PC-9 (cell line): ENCODE data around the gene COPZ2. TPM values are rescaled to one million over a fixed set of nuclear protein-coding genes. Genes with fewer than 3 reads are reported as not detected.

Experiments used
- BruUV-seq: library from RNA; stranded (reverse); fragments of 400-500 nt; replicated peaks from 2 replicates; lab custom pipeline; 2021; lab: Mats Ljungman, UMichigan
- CTCF ChIA-PET: fragments of 300-600 bp; sonication (Branson Sonifier 250); formaldehyde crosslinking; loops from one replicate; lab custom pipeline; 2022; ENCODE audit warnings: antibody characterized with exemption; lab: Charles Lee
- POLR2A ChIA-PET: fragments of 300-600 bp; sonication (Branson Sonifier 250); formaldehyde crosslinking; loops from one replicate; lab custom pipeline; 2022; ENCODE audit warnings: antibody characterized with exemption; ENCODE audit not compliant: unreplicated experiment; lab: Charles Lee
- DNase-seq, 2 experiments: peaks; one replicate each; pipeline versions ENCODE4 v3.0.0 to v3.0.0-alpha.2; 2015 to 2022; ENCODE audit warnings: mixed read lengths in 1 of 2
- H2AFZ ChIP-seq: fragments of 200-600 bp; sonication (generic); 2 replicates; pipeline ENCODE4 v1.8.1; 2017; ENCODE audit warnings: antibody characterized with exemption
- H3F3A ChIP-seq: fragments of 200-600 bp; sonication (generic); 2 replicates; pipeline ENCODE4 v1.8.1; 2017; ENCODE audit warnings: antibody characterized with exemption, mild to moderate bottlenecking, low read depth; ENCODE audit not compliant: insufficient read depth
- H3K27ac ChIP-seq: fragments of 200-600 bp; sonication (generic); 2 replicates; pipeline ENCODE4 v1.6.1; 2016; ENCODE audit warnings: mixed run types
- H3K27me3 ChIP-seq: fragments of 200-600 bp; sonication (generic); 2 replicates; pipeline ENCODE4 v1.6.1; 2016; ENCODE audit warnings: low read depth, mixed run types; ENCODE audit not compliant: insufficient read depth
- H3K36me3 ChIP-seq: fragments of 200-600 bp; sonication (generic); 2 replicates; pipeline ENCODE4 v1.6.1; 2016; ENCODE audit warnings: low read depth, mixed run types
- H3K4me1 ChIP-seq: fragments of 200-600 bp; sonication (generic); replicated peaks from 2 replicates; pipeline ENCODE4 v1.6.1; 2016; ENCODE audit warnings: mixed run types; ENCODE audit not compliant: insufficient read depth
- H3K4me2 ChIP-seq: fragments of 200-600 bp; sonication (generic); 2 replicates; pipeline ENCODE4 v1.6.1; 2017; ENCODE audit warnings: mixed run types
- H3K4me3 ChIP-seq: fragments of 200-600 bp; sonication (generic); 2 replicates; pipeline ENCODE4 v1.6.1; 2016; ENCODE audit warnings: mixed run types
- H3K79me2 ChIP-seq: fragments of 200-600 bp; sonication (generic); 2 replicates; pipeline ENCODE4 v1.6.1; 2017; ENCODE audit warnings: low read depth, mixed run types
- H3K9me2 ChIP-seq: fragments of 200-600 bp; sonication (generic); 2 replicates; pipeline ENCODE4 v1.8.1; 2017; ENCODE audit warnings: mild to moderate bottlenecking; ENCODE audit not compliant: insufficient read depth
- H3K9me3 ChIP-seq: fragments of 200-600 bp; sonication (generic); 2 replicates; pipeline ENCODE4 v1.8.1; 2016; ENCODE audit warnings: low read depth; ENCODE audit not compliant: insufficient read depth
- H4K20me1 ChIP-seq: fragments of 200-600 bp; sonication (generic); 2 replicates; pipeline ENCODE4 v1.8.1; 2017; ENCODE audit not compliant: insufficient read depth
- EZH2 ChIP-seq: fragments of 200-600 bp; sonication (generic); IDR thresholded peaks from 2 replicates; pipeline ENCODE4 v1.8.0; 2017; ENCODE audit warnings: antibody characterized with exemption, low read depth
- intact Hi-C: fragments of 100-400 bp; cut with micrococcal nuclease; formaldehyde crosslinking; loops from one replicate; pipeline ENCODE4 v1.10.0; 2022; ENCODE audit not compliant: unreplicated experiment
- total RNA-seq: library from RNA; stranded (reverse); gene quantifications from 2 replicates; pipeline ENCODE4 v1.2.3, GENCODE V29; 2021
- TF ChIP-seq, protein P1 (sequence below): fragments of 200-600 bp; sonication (generic); conservative IDR thresholded peaks from 2 replicates; pipeline ENCODE4 v1.6.1; 2017; ENCODE audit warnings: mixed run types, antibody characterized with exemption, mild to moderate bottlenecking, moderate library complexity

Gene COPZ2
- total RNA-seq, 1 experiment from 2014 or later = 2.6 TPM

DNA sequence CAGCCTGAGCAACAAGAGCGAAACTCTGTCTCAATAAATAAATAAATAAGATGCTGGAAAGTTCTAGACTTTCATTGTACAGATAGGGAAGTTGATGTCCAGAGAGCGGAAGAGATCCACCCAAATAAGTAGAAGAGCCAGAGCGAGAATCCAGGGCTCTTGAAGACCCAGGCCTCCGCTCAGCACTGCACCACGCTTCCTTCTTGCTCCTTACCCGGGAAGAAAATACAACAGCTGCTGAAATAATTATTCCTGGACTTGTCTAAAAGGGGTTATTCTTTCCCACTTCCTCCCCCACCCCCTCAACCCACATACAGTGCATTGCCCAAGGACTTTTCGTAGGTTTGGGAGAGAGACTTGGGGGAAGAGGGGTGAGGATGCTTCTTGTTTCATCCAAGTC is 40.0 kb downstream of the COPZ2 start:
- Histone ChIP-seq H3K9me2 (no peaks in the 10 kb centered on the region), H3F3A (peaks cover 10% of the 10 kb centered on the region; the same call in 1 of the 2 replicates), H3K27me3 (no peaks in the 10 kb centered on the region), H3K79me2 (no peaks in the 10 kb centered on the region), H3K27ac (no peak overlapping the region), H4K20me1 (no peaks in the 10 kb centered on the region), H3K4me1 (peaks cover 14% of the 10 kb centered on the region), H3K9me3 (no peaks in the 10 kb centered on the region), H3K36me3 (no peaks in the 10 kb centered on the region), H2AFZ (no peak overlapping the region), H3K4me3 (no peak overlapping the region), H3K4me2 (no peak overlapping the region)
- no TSS peak for BruUV-seq
- TF ChIP-seq, protein P1, sequence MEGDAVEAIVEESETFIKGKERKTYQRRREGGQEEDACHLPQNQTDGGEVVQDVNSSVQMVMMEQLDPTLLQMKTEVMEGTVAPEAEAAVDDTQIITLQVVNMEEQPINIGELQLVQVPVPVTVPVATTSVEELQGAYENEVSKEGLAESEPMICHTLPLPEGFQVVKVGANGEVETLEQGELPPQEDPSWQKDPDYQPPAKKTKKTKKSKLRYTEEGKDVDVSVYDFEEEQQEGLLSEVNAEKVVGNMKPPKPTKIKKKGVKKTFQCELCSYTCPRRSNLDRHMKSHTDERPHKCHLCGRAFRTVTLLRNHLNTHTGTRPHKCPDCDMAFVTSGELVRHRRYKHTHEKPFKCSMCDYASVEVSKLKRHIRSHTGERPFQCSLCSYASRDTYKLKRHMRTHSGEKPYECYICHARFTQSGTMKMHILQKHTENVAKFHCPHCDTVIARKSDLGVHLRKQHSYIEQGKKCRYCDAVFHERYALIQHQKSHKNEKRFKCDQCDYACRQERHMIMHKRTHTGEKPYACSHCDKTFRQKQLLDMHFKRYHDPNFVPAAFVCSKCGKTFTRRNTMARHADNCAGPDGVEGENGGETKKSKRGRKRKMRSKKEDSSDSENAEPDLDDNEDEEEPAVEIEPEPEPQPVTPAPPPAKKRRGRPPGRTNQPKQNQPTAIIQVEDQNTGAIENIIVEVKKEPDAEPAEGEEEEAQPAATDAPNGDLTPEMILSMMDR = no peak
- no peak for TF ChIP-seq EZH2
- POLR2A ChIA-PET = no interaction called here
- DNase-seq = no peak
- intact Hi-C loops = no loop called here
- CTCF ChIA-PET = no interaction called here

DNA sequence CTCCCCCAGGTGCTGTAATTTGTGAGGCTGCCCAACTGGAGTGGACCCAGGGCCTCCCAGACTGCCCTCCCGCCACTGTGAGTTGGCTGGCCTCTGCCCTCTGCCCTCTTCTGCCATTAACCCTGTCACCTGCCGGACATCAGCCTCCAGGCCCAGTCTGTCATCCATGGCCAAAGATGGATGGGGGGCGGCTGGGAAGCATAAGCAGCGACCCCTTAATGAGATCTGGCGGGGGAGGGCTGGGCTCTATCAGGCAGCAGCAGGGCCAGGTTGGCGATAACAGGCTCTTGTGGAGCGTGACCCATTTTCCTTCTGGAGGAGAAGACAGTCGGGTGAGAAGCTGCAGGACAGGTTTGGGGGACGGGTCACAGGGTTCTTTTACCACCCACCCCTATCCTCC is 41.4 kb downstream of the COPZ2 start:
- Histone ChIP-seq H2AFZ (no peak overlapping the region), H3K9me3 (no peaks in the 10 kb centered on the region), H3K4me1 (0 out of 2 replicates have a peak, but pooled peaks cover under 1% of the 10 kb centered on the region)

DNA sequence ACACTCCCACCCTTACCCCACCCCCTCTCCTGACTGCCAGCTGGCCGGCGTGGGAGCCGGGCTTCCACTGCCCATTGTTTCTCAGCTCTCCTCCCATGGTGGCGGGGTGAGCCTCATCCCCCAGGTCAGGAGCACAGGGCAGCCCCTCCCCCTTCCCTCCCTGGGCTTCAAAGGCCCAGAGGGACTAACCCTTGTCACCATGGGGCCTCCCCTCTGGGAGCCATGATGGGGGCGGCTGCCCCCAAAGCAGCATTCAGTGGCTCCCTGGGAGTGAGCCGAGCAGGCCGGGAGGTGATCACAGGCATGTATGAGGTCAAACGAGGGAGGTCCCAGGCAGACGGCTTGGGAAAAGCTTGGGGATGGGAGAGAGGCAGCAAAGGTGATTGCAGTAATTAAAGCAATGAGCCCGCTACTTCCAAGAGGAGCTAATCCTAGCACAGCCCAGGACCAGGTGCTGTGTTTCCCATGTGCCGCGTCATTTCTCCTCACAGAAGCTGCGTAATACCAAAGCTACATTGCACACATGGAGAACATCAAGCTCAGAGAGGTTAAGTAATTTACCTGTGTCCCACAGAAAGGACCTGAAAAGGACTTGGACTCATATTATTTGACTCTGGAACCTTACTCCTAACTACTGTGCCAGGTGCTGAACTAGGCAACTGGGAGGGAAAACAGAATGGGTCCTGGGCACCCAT is 42.2 kb downstream of the COPZ2 start:
- Histone ChIP-seq H3K79me2 (no peaks in the 10 kb centered on the region), H3K4me3 (no peak overlapping the region), H3K27ac (no peak overlapping the region), H3K27me3 (no peaks in the 10 kb centered on the region), H3K9me2 (no peaks in the 10 kb centered on the region), H4K20me1 (no peaks in the 10 kb centered on the region), H3K9me3 (no peaks in the 10 kb centered on the region), H2AFZ (no peak overlapping the region), H3K36me3 (no peaks in the 10 kb centered on the region), H3K4me1 (no peaks in the 10 kb centered on the region), H3K4me2 (no peak overlapping the region), H3F3A (no peaks in the 10 kb centered on the region)
- TF ChIP-seq, protein P1 = no peak
- no peak for TF ChIP-seq EZH2
- DNase-seq = no peak
- intact Hi-C loops = no loop called here
- CTCF ChIA-PET = no interaction called here
- no TSS peak for BruUV-seq
- POLR2A ChIA-PET = no interaction called here

More for the DNA sequence above, 41.4 kb downstream of the COPZ2 start:
- Histone ChIP-seq H3K79me2 (no peaks in the 10 kb centered on the region), H3K9me2 (no peaks in the 10 kb centered on the region), H4K20me1 (no peaks in the 10 kb centered on the region), H3K4me3 (no peak overlapping the region), H3K36me3 (no peaks in the 10 kb centered on the region), H3K27me3 (no peaks in the 10 kb centered on the region), H3K27ac (no peak overlapping the region), H3K4me2 (no peak overlapping the region), H3F3A (no peaks in the 10 kb centered on the region)
- no peak for DNase-seq
- no peak for TF ChIP-seq EZH2
- ChIA-PET POLR2A (no interaction called here), CTCF (no interaction called here)
- no TSS peak for BruUV-seq
- intact Hi-C loops = no loop called here

DNA sequence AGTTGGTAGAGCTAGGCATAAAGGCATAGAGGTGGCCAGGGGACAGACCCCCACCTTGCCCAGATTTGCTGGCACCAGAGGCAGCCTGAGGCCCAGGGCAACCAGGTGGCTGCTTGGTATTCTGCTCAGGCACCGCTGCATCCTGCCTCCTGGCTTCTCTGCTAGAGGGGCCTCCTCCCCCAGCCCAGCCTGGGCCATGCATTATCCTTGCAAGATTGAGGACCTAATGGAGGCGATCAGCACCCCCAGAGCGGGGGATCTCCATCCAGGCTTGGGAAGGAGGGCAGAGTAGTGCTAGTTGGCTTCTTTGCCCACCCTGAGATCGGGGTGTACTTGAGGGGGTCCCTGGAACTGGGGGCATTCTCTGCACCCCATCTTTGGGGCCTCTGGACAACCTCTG is 42.9 kb downstream of the COPZ2 start:
- intact Hi-C loops = no loop called here
- DNase-seq = no peak
- Histone ChIP-seq H3K9me3 (no peaks in the 10 kb centered on the region), H3K9me2 (no peaks in the 10 kb centered on the region), H3K4me2 (no peak overlapping the region), H3K4me3 (no peak overlapping the region), H4K20me1 (no peaks in the 10 kb centered on the region), H3K4me1 (no peaks in the 10 kb centered on the region), H3K27ac (no peak overlapping the region), H2AFZ (no peak overlapping the region), H3F3A (no peaks in the 10 kb centered on the region), H3K36me3 (no peaks in the 10 kb centered on the region), H3K79me2 (no peaks in the 10 kb centered on the region), H3K27me3 (no peaks in the 10 kb centered on the region)
- no TSS peak for BruUV-seq
- TF ChIP-seq, protein P1 = no peak
- no peak for TF ChIP-seq EZH2
- ChIA-PET CTCF (no interaction called here), POLR2A (no interaction called here)
